Muscle of leg (tissue), 11 donors: ENCODE results near the gene ADGB. TPM values are rescaled to one million over a fixed set of nuclear protein-coding genes. Genes with fewer than 3 reads are reported as not detected.
A peak's percentile ranks its signal among the peaks of the same experiment; 100 is the strongest.

Experiments used
- DNase-seq: peaks from one replicate; pipeline ENCODE4 v3.0.0; 2013
- H3K27ac ChIP-seq: one replicate; pipeline ENCODE4 v1.5.1; 2013; ENCODE audit warnings: mild to moderate bottlenecking, low read length, control low read depth
- H3K27me3 ChIP-seq: one replicate; pipeline ENCODE4 v1.6.1; 2013; ENCODE audit warnings: low read length; ENCODE audit not compliant: control insufficient read depth, insufficient read depth
- H3K36me3 ChIP-seq: one replicate; pipeline ENCODE4 v1.6.1; 2013; ENCODE audit warnings: low read length; ENCODE audit not compliant: control insufficient read depth, insufficient read depth
- H3K4me1 ChIP-seq: one replicate; pipeline ENCODE4 v1.6.1; 2013; ENCODE audit warnings: low read length; ENCODE audit not compliant: control insufficient read depth, insufficient read depth
- H3K4me3 ChIP-seq: one replicate; pipeline ENCODE4 v1.5.1; 2013; ENCODE audit warnings: low read length, control low read depth
- H3K9me3 ChIP-seq: replicated peaks from 2 replicates; pipeline ENCODE4 v1.6.1; 2013; ENCODE audit warnings: low read depth, low read length; ENCODE audit not compliant: control insufficient read depth
- WGBS: methylation state at CpG from one replicate; pipeline ENCODE4 v1.1.5; 2013; ENCODE audit warnings: missing lambda C conversion rate; ENCODE audit not compliant: insufficient coverage; 5-methylcytosine and 5-hydroxymethylcytosine counted together
- polyA plus RNA-seq, 8 donors: library from polyadenylated mRNA; unstranded; fragments of 120-200 nt; gene quantifications; one replicate each; pipeline versions ENCODE4 v1.2.1 to v1.2.3, GENCODE V29; 2013; ENCODE audit warnings: inconsistent platforms in 1 of 8, low replicate concordance in 1 of 8; ENCODE audit not compliant: insufficient read length in 8 of 8, insufficient read depth in 1 of 8
- total RNA-seq: library from RNA; stranded (reverse); fragments of 120-200 nt; gene quantifications from one replicate; pipeline ENCODE4 v1.2.4, GENCODE V29; 2013

ADGB gene
- total and polyA plus RNA-seq, 9 donors, result 0.04 to 0.45 (median 0.04) TPM; not detected in 5

DNA sequence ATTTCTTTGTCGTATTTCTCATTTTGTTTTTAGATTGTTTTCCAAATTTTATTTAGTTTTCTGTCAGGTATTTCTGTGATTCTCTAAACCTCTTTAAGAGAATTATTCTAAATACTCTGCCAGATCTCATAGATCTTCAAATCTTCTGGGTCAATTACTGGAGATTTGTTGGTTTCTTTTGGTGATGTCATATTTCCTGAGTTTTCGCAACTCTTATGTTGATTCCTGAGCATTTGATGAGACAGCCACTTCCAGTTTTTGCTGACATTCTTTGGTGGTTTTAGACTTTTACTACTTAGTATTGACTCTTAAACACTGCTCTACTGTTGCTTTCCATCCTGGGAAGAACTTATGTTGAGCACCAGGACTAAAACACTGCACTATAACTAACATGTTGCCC is 21.9 kb downstream of the ADGB start:
- DNase-seq, result peak; percentile 23
- WGBS, result no CpG with 5 or more reads among the region's 2 CpGs
- Histone ChIP-seq H3K9me3 (peaks cover 2% of the 10 kb centered on the region), H3K27ac (no peak overlapping the region), H3K36me3 (no peaks in the 10 kb centered on the region), H3K4me1 (no peaks in the 10 kb centered on the region), H3K4me3 (no peak overlapping the region), H3K27me3 (no peaks in the 10 kb centered on the region)

GRCh38 chr6:146628350-146628749 is 29.6 kb downstream of the ADGB start:
- Histone ChIP-seq H3K36me3 (no peaks in the 10 kb centered on the region), H3K9me3 (no peaks in the 10 kb centered on the region), H3K27me3 (no peaks in the 10 kb centered on the region), H3K4me1 (no peaks in the 10 kb centered on the region), H3K4me3 (no peak overlapping the region), H3K27ac (no peak overlapping the region)
- 83% methylated on average over 1 of the region's 2 CpGs for WGBS
- no peak for DNase-seq

DNA sequence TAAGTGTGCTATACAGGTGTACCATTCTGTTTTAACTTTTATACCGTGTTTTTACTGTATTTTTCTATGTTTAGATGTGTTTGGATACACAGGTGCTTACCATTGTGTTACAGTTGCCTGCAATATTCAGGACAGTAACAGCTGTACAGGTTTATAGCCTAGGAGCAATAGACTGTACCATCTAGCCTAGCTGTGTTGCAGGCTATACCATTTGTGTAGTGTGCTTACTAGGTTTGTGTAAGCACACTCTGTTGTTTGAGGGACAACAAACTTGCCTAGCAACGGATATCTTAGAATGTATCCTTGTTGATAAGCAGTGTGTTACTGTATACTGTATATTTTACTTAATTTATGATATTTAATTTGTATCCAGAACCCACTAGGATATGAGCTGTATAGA is 35.2 kb downstream of the ADGB start:
- H3K9me3 ChIP-seq, result no peaks in the 10 kb centered on the region
- H3K36me3 ChIP-seq, result no peaks in the 10 kb centered on the region
- H3K27me3 ChIP-seq, result no peaks in the 10 kb centered on the region
- no peaks in the 10 kb centered on the region for H3K4me1 ChIP-seq
- H3K4me3 ChIP-seq, result no peak overlapping the region
- H3K27ac ChIP-seq, result no peak overlapping the region
- no peak for DNase-seq
- no CpG with 5 or more reads among the region's 2 CpGs for WGBS

GRCh38 chr6:146635165-146635564 is 36.4 kb downstream of the ADGB start:
- Histone ChIP-seq H3K36me3 (no peaks in the 10 kb centered on the region), H3K4me1 (no peaks in the 10 kb centered on the region), H3K4me3 (no peak overlapping the region), H3K27me3 (no peaks in the 10 kb centered on the region), H3K27ac (no peak overlapping the region), H3K9me3 (no peaks in the 10 kb centered on the region)
- no peak for DNase-seq

DNA sequence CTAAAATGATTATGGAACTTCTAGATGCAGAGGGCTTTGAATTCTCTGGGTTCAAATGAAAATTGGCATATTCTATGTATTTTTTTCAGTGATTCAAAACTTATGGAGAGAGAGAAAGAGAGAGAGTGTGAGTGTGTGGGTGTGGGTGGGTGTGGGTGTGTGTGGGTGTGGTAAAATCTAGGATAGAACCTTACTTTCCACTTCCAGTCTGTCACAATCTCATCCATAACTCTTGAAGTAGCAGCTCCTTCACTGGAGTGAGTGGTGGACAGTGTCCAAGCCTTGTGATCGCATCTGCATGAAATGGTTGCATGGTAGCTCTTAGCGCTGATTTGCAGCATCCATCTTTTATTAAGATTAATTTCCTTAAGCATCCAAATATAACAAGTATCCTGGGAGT is 37.7 kb downstream of the ADGB start:
- no peak overlapping the region for H3K27ac ChIP-seq
- H3K4me3 ChIP-seq, result no peak overlapping the region
- H3K4me1 ChIP-seq, result no peaks in the 10 kb centered on the region
- DNase-seq, result no peak
- no CpG with 5 or more reads among the region's 2 CpGs for WGBS
- H3K9me3 ChIP-seq, result no peaks in the 10 kb centered on the region
- H3K27me3 ChIP-seq, result no peaks in the 10 kb centered on the region
- H3K36me3 ChIP-seq, result no peaks in the 10 kb centered on the region

- H3K4me3 ChIP-seq, result no peak overlapping the region
- H3K36me3 ChIP-seq, result no peaks in the 10 kb centered on the region
- no peak overlapping the region for H3K27ac ChIP-seq
- H3K9me3 ChIP-seq, result no peaks in the 10 kb centered on the region
- WGBS, result no CpG with 5 or more reads among the region's 6 CpGs
- H3K27me3 ChIP-seq, result no peaks in the 10 kb centered on the region
- no peaks in the 10 kb centered on the region for H3K4me1 ChIP-seq
- no peak for DNase-seq
Measured at GRCh38 chr6:146642921-146643320, 44.1 kb downstream of the ADGB start.

DNA sequence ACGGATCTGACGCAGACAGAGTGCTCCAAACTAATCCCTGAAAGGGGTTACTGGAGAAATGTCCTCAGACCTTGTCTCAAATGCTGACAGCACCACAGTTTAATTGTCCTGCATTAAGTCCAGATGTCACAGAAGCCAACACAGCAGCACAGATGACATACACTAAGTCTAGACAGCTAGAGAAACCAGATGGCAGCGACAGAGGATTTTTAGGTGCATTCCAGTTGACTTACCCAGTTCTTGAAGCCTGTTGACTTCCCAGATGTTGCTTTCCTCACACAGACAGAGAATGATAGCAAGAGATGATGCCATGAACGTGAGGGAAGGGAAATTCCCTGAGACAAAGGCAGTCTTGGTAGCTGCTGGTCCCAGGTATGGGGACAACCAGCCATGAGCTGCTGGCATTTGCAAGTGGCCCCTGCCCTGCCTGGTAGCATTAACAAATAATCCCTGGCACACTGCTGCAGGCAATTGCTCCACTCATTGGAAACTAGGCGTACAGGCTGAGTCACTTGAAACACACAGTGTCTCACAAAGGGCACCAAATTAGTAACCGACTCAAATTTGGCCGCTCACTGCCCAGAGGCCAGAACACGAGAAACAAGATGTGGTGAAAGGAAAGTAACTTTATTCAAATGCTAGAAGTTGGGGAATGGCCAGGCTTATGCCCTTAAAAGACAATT is 52.2 kb downstream of the ADGB start:
- Histone ChIP-seq H3K9me3 (no peaks in the 10 kb centered on the region), H3K4me1 (no peaks in the 10 kb centered on the region)

GRCh38 chr6:146651482-146651863 is 52.7 kb downstream of the ADGB start:
- Histone ChIP-seq H3K27ac (no peak overlapping the region), H3K36me3 (no peaks in the 10 kb centered on the region), H3K27me3 (no peaks in the 10 kb centered on the region), H3K9me3 (no peaks in the 10 kb centered on the region), H3K4me3 (no peak overlapping the region), H3K4me1 (no peaks in the 10 kb centered on the region)
- no peak for DNase-seq
- WGBS, result 67% methylated on average over 1 of the region's 4 CpGs

More for the DNA sequence above, 52.2 kb downstream of the ADGB start:
- 61% methylated on average over 8 of the region's 8 CpGs for WGBS
- Histone ChIP-seq H3K4me3 (no peak overlapping the region), H3K27ac (no peak overlapping the region), H3K36me3 (no peaks in the 10 kb centered on the region), H3K27me3 (no peaks in the 10 kb centered on the region)
- no peak for DNase-seq

- no peaks in the 10 kb centered on the region for H3K36me3 ChIP-seq
- 89% methylated on average over 3 of the region's 3 CpGs for whole genome bisulfite sequencing
Measured at GRCh38 chr6:146657432-146657831, 58.7 kb downstream of the ADGB start.

GRCh38 chr6:146664871-146665360 is 66.1 kb downstream of the ADGB start:
- no peaks in the 10 kb centered on the region for H3K27me3 ChIP-seq
- DNase-seq, result no peak
- no peaks in the 10 kb centered on the region for H3K9me3 ChIP-seq
- no peak overlapping the region for H3K27ac ChIP-seq
- H3K4me1 ChIP-seq, result no peaks in the 10 kb centered on the region
- H3K4me3 ChIP-seq, result no peak overlapping the region
- 62% methylated on average over 3 of the region's 3 CpGs for WGBS
- no peaks in the 10 kb centered on the region for H3K36me3 ChIP-seq

More at GRCh38 chr6:146657432-146657831, 58.7 kb downstream of the ADGB start:
- no peak for DNase-seq
- Histone ChIP-seq H3K27ac (no peak overlapping the region), H3K4me1 (no peaks in the 10 kb centered on the region), H3K4me3 (no peak overlapping the region), H3K27me3 (no peaks in the 10 kb centered on the region), H3K9me3 (no peaks in the 10 kb centered on the region)

GRCh38 chr6:146666909-146667308 is 68.1 kb downstream of the ADGB start:
- no peak overlapping the region for H3K27ac ChIP-seq
- no peaks in the 10 kb centered on the region for H3K36me3 ChIP-seq
- no peak overlapping the region for H3K4me3 ChIP-seq
- no CpG with 5 or more reads among the region's 2 CpGs for WGBS
- no peaks in the 10 kb centered on the region for H3K4me1 ChIP-seq
- DNase-seq, result no peak
- H3K27me3 ChIP-seq, result no peaks in the 10 kb centered on the region
- no peaks in the 10 kb centered on the region for H3K9me3 ChIP-seq
